Embryonic facial prominence (tissue), 1 donor: Measurements from ENCODE around the gene CAMTA2.
"Not testable (repeated sequence)": the region's sequence is repeated elsewhere in the genome, so short reads cannot be mapped to it uniquely, and the experiment has no call there.

Experiments used
- DNase-seq: peaks from one replicate; pipeline ENCODE4 v3.0.0-alpha.2; 2016; ENCODE audit errors: extremely low spot score

Gene CAMTA2

DNA sequence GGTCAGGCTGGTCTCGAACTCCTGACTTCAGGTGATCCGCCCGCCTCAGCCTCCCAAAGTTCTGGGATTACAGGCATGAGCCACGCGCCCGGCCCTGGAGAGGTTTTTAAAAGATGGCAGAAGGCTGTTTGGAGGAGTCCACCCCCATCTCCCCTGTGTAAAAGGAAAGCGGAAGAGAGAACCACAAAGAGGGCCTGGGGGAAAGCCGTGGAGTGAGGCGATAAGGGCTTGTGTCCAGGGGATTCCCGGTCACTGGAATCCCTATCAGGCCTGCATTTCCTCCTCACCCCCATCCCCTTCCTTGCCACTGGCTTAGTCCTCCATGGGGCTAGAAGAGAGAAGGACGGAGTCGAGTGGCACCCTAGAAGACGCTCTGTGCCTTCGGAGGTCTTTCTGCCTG is 55.5 kb downstream of the CAMTA2 start, which contains the start of gene GP1BA:
TSS of gene GP1BA (plus strand) at position 315 of the 400 bp plus-strand sequence. CDS start 328 bp downstream, outside the sequence.
- no peak for DNase-seq

DNA sequence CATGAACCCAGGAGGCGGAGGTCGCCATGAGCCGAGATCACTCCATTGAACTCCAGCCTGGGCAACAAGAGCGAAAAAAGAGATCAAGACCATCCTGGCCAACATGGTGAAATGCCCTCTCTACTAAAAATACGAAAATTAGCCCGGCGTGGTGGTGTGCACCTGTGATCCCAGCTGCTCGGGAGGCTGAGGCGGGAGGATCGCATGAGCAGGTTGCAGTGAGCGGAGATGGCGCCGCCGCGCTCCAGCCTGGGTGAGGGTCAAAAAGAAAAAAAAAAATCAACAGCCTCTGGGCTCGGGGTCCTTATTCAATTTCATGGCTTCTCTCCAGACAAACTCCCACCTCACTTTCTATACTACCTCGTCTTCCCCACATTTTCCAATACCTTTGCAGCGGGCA is 58.6 kb downstream of the CAMTA2 start:
- no peak for DNase-seq

- DNase-seq = not testable (repeated sequence)
Measured at GRCh38 chr17:4926577-4927335, 60.7 kb downstream of the CAMTA2 start.

DNA sequence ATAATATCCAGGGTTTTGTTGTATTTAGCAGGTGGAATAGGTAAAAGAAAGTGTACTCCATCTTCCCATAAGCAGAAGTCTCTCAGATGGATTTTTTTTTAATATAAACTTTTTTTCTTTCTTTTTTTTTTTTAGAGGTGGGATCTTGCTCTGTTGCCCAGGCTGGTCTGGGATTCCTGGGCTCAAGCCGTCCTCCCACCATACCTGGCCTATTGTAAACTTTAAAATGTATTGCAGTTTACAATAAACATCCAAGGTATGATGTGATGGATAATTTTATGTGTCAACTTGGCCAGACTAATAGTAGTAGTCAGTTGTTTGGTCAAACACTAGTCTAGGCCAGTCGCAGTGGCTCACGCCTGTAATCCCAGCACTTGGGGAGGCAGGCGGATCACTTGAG is 66.2 kb downstream of the CAMTA2 start:
- DNase-seq = no peak

- DNase-seq = no peak
Measured at GRCh38 chr17:4920351-4921048, 67.0 kb downstream of the CAMTA2 start.

DNA sequence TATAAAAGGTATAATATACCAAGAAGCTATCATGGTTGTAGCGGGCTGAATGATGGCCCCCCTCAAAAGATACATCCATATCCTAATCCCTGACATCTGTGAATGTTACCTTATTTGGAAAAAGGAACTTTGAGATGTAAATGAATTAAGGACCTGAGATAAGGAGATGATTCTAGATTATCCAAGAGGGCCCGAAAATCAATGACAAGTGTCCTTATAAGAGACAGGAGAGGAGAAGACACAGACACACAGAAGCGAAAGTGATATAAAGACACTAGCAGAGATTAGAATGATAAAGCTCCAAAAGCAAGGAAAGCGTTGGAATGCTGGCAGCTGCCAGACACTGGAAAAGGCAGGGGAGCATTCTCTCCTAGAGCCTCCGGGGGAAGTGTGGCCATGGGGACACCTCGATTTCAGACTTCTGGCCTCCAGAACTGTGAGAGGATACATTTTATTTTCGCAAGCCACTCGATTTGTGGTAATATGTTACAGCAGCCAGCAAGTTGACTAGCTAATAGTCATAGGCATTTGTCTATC is 67.9 kb downstream of the CAMTA2 start:
- no peak for DNase-seq
